Measurements from ENCODE around the gene SERGEF. TPM values are rescaled to one million over a fixed set of nuclear protein-coding genes. Genes with fewer than 3 reads are reported as not detected.
A peak's percentile ranks its signal among the peaks of the same experiment; 100 is the strongest.

The SERGEF gene
- total and polyA plus RNA-seq, 4 donors, result 12.0 to 17.9 (median 13.4) TPM

DNA sequence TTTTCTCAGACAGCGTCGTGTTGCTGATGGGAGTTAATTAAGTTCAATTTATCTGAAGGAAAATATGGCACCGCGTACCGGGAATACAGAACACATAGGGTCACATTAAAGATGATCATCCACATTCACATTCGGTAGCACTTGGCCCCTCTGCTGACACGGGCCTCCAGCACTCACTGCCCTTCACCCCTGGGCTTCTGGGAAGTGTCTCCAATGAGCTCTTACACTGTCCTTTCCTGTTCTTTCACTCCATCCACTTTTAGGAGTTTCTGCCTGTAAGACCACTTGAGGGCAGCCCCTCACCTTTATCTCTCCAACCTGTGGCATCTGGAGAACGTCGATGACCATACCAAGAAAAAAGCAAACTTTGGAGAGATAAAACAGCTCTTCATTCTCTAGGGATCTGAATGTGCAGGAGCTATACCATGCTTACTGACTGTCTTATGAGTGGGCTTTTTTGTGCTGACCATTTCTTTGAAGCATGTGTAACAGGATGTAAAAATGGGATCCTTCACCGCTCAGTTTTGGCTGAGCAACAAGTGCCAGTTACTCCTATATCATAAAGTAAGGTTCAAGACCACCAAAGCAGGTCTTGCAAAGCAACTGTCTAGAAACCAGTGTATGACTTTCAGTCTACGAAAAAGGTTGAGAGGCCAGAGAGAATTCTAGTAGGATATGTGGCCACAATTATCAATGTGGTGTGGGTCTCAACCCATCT lies 1.1 kb upstream of the SERGEF start:
- 26% methylated on average over 11 of the region's 11 CpGs for WGBS

DNA sequence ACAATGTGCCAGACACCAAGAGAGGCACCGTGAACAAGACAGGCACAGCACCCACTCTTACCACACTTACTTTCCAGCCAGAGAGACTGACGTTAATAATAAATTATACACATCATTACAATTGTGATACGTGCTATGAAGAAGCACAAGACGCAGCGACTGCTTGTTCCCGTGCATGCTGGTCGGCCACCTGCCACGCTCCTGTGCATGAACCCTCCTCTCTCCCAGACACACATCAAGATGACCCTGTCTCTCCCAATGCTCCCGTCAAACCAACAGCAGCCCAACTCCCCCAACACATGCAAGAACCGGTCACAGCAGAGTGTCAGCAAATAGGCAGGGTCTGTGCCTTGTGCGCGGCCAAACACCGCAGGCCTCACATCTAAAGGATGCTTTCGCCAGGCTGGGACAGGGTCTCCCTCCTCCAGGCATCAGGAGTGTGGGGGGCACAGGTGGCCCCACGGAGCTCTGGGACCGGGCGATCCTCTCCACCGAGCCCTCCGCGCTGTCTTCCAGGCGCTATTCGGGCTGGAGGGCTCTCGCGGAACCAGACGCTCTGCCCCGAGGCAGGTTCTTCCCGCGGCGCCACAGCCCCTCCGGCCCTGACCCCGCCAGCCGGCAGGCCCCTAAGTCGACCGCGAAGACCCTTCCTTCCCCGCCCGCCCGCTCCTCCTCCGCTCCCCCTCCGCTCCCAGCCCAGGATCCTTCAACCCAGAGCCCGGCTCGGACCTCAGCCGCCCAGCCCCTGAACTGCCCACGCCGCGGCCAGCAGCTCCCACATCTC lies 533 bp downstream of the SERGEF start:
- H3K4me1 ChIP-seq (ENCODE audit: control insufficient read depth in 4 of 4, insufficient read depth in 4 of 4, low read length in 3 of 4), result peaks cover 0 to 12% (median 0%) of the 10 kb centered on the region in 4 donors
- TF ChIP-seq GABPA (IDR thresholded peaks at IDR 0.05 in 1 of 2, conservative IDR thresholded peaks at IDR 0.05 in 1 of 2), result no peak
- no peak for TF ChIP-seq NR2F2 (IDR thresholded peaks at IDR 0.05)
- TF ChIP-seq, protein P1, sequence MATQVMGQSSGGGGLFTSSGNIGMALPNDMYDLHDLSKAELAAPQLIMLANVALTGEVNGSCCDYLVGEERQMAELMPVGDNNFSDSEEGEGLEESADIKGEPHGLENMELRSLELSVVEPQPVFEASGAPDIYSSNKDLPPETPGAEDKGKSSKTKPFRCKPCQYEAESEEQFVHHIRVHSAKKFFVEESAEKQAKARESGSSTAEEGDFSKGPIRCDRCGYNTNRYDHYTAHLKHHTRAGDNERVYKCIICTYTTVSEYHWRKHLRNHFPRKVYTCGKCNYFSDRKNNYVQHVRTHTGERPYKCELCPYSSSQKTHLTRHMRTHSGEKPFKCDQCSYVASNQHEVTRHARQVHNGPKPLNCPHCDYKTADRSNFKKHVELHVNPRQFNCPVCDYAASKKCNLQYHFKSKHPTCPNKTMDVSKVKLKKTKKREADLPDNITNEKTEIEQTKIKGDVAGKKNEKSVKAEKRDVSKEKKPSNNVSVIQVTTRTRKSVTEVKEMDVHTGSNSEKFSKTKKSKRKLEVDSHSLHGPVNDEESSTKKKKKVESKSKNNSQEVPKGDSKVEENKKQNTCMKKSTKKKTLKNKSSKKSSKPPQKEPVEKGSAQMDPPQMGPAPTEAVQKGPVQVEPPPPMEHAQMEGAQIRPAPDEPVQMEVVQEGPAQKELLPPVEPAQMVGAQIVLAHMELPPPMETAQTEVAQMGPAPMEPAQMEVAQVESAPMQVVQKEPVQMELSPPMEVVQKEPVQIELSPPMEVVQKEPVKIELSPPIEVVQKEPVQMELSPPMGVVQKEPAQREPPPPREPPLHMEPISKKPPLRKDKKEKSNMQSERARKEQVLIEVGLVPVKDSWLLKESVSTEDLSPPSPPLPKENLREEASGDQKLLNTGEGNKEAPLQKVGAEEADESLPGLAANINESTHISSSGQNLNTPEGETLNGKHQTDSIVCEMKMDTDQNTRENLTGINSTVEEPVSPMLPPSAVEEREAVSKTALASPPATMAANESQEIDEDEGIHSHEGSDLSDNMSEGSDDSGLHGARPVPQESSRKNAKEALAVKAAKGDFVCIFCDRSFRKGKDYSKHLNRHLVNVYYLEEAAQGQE (IDR thresholded peaks at IDR 0.05), result no peak
- no peaks in the 10 kb centered on the region for H3K27me3 ChIP-seq (ENCODE audit: control insufficient read depth in 4 of 4, insufficient read depth in 4 of 4, low read length in 3 of 4)
- DNase-seq (ENCODE audit: low spot score), result no peak
- peak overlapping the region; percentile 54 for H3K27ac ChIP-seq (ENCODE audit: low read depth in 1 of 2, low read length in 2 of 2)
- H3K9me3 ChIP-seq (ENCODE audit: control insufficient read depth in 4 of 4, low read length in 3 of 4), result no peaks in the 10 kb centered on the region
- H3K36me3 ChIP-seq (ENCODE audit: control insufficient read depth in 4 of 4, insufficient read depth in 3 of 4, low read depth in 1 of 4, low read length in 3 of 4), result no peaks in the 10 kb centered on the region
- peak overlapping the region; percentile 10 to 66 for H3K9ac ChIP-seq (ENCODE audit: low read depth in 1 of 2, low read length in 2 of 2)
- 11% methylated on average over 46 of the region's 46 CpGs for WGBS
- peak overlapping the region; percentile 49 to 76 (median 71) for H3K4me3 ChIP-seq (ENCODE audit: low read depth in 1 of 3, low read length in 3 of 3)

More for the DNA sequence above, 1.1 kb upstream of the SERGEF start:
- no peaks in the 10 kb centered on the region for H3K27me3 ChIP-seq (ENCODE audit: control insufficient read depth in 4 of 4, insufficient read depth in 4 of 4, low read length in 3 of 4)
- peaks cover 0 to 12% (median 0%) of the 10 kb centered on the region in 4 donors for H3K4me1 ChIP-seq (ENCODE audit: control insufficient read depth in 4 of 4, insufficient read depth in 4 of 4, low read length in 3 of 4)
- H3K4me3 ChIP-seq (ENCODE audit: low read depth in 1 of 3, low read length in 3 of 3), result peak overlapping the region; percentile 71 to 87 (median 76)
- peak overlapping the region; percentile 40 to 75 for H3K27ac ChIP-seq (ENCODE audit: low read depth in 1 of 2, low read length in 2 of 2)
- DNase-seq (ENCODE audit: low spot score), result no peak
- peak overlapping the region; percentile 29 to 95 for H3K9ac ChIP-seq (ENCODE audit: low read depth in 1 of 2, low read length in 2 of 2)
- no peaks in the 10 kb centered on the region for H3K36me3 ChIP-seq (ENCODE audit: control insufficient read depth in 4 of 4, insufficient read depth in 3 of 4, low read depth in 1 of 4, low read length in 3 of 4)
- TF ChIP-seq, protein P1 (IDR thresholded peaks at IDR 0.05), result no peak
- no peak for TF ChIP-seq HNF4A (conservative IDR thresholded peaks at IDR 0.05)
- TF ChIP-seq, protein P2, sequence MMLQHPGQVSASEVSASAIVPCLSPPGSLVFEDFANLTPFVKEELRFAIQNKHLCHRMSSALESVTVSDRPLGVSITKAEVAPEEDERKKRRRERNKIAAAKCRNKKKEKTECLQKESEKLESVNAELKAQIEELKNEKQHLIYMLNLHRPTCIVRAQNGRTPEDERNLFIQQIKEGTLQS (IDR thresholded peaks at IDR 0.05), result no peak
- TF ChIP-seq RXRA (IDR thresholded peaks at IDR 0.05), result no peak
- no peak for TF ChIP-seq JUND (IDR thresholded peaks at IDR 0.05)
- TF ChIP-seq FOXA2 (IDR thresholded peaks at IDR 0.05), result no peak
- TF ChIP-seq, protein P3, sequence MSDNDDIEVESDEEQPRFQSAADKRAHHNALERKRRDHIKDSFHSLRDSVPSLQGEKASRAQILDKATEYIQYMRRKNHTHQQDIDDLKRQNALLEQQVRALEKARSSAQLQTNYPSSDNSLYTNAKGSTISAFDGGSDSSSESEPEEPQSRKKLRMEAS (IDR thresholded peaks at IDR 0.05), result no peak
- no peak for TF ChIP-seq NR2F2 (IDR thresholded peaks at IDR 0.05)
- no peak for TF ChIP-seq SP1 (IDR thresholded peaks at IDR 0.05)
- H3K9me3 ChIP-seq (ENCODE audit: control insufficient read depth in 4 of 4, low read length in 3 of 4), result no peaks in the 10 kb centered on the region
